Mononuclear cell (primary cell): Measurements from ENCODE around the gene DSC3. TPM values are rescaled to one million over a fixed set of nuclear protein-coding genes. Genes with fewer than 3 reads are reported as not detected.

Experiments used
- H3K27me3 ChIP-seq: 2 replicates; pipeline ENCODE4 v1.6.0; 2011; ENCODE audit warnings: low read length, control low read depth; ENCODE audit not compliant: insufficient read depth
- H3K4me1 ChIP-seq: 2 replicates; pipeline ENCODE4 v1.5.1; 2011; ENCODE audit warnings: mild to moderate bottlenecking, low read length, control low read depth; ENCODE audit not compliant: insufficient read depth
- H3K4me3 ChIP-seq: 2 replicates; pipeline ENCODE4 v1.5.1; 2011; ENCODE audit warnings: mild to moderate bottlenecking, low read length, moderate library complexity
- H3K9me3 ChIP-seq: 2 replicates; pipeline ENCODE4 v1.5.1; 2011; ENCODE audit warnings: low read depth, mild to moderate bottlenecking, control low read depth, low read length
- total RNA-seq: library from RNA; depleted of rRNA; stranded (reverse); fragments of >200 nt; gene quantifications from one replicate; pipeline ENCODE4 v1.2.3, GENCODE V29; 2012

The DSC3 gene
- total RNA-seq = under 0.01 TPM

DNA sequence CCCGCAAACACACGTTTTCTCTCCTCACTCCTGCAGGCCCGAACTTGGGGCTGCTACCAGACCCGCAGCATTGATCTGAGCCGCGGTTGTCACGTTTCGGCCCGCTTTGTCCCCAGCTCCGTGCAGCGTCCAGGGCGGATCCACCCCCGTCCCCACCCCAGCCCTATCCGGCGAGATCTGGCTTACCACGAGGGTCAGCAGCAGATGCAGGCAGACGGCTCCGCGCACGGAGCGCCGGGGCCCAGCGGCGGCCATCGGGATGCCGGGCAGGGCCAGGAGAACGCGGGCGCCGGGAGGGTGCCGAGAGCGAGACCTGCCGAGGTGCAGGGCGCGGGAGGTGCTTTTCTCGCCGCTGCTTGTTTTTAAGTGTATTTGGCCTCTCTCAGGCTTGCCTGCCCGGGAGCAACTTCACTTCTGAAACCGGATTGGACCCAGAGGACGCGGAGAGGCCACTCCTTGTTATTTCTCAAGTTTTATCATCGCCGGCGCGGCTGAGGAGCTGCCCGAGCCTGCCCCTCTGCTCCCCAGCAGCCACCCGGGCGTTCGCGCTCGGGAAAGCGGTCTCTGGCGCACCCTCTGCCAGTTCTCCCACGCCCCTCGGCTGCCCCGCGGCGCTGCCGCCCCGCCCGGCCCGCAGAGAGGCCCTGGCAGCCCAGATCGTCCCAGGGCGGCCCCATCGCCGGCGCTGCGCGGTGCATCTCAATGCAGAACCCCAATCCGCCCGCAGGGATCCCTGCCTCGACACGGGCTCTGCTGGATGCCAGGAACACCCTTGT is at the start of gene DSC3:
DSC3 (minus strand) TSS at position 337 of the 776 bp plus-strand sequence; CDS start at position 255, 82 bp downstream.
- H3K4me1 ChIP-seq = no peaks in the 10 kb centered on the region
- H3K9me3 ChIP-seq = no peaks in the 10 kb centered on the region
- H3K27me3 ChIP-seq = peaks cover 61% of the 10 kb centered on the region
- no peak within 1 kb of the TSS for H3K4me3 ChIP-seq

DNA sequence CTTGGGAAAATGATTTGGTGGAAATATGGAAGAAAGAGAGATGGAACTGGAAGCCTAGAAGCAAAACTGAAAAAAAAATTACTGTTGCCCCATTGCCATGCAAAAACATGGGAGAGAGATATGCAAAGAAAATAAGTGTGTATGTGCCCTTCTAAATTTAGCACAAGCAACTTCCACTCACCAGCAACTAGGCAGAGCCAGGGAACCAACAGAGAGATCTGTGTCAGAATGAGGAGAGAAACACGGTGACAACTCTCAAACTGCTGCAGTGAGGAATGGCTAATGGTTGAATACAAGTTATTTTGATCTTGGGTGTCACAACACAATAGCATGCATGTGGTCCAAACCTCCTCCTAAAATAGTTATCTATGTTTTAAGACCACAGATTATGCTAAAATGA is 48.8 kb upstream of the DSC3 start:
- Histone ChIP-seq H3K9me3 (no peaks in the 10 kb centered on the region), H3K27me3 (no peaks in the 10 kb centered on the region), H3K4me1 (no peaks in the 10 kb centered on the region), H3K4me3 (no peak overlapping the region)

DNA sequence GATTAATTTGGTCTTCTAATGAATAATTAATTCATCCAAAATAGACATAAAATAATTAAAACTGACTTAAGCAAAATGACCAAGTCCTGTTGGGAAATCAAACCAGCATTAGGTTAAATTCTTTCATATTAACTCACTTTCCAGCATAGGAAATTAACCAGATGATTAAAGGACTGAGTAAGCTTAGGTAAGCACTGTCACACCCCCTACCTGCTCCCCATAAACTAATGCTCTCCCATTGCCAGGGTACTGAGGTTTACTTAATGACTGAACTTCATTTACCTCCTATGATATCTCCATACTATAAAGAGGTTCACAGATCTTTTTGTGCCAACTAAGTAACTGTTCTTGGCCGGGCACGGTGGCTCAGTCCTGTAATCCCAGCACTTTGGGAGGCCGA is 46.0 kb upstream of the DSC3 start:
- Histone ChIP-seq H3K4me1 (no peaks in the 10 kb centered on the region), H3K9me3 (no peaks in the 10 kb centered on the region), H3K4me3 (no peak overlapping the region), H3K27me3 (no peaks in the 10 kb centered on the region)

DNA sequence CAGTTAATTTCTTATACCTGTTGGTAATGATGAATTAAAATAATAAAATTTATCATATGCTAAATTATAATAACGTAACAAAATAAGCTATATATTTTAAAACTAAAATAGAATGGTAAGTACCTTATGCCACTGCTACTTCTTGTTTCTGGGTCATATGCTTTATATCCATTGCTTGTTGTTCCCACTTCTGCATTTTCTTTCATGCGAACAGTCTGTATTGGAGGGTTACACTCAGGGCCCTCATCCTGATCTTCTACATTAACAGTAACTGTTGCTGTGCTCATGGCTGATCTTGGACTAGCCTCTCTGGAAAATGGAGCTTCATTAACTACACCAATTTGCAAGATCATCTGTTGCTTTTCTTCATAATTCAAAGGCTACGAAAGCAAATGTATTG is 37.4 kb upstream of the DSC3 start:
- Histone ChIP-seq H3K9me3 (no peaks in the 10 kb centered on the region), H3K4me3 (no peak overlapping the region), H3K4me1 (no peaks in the 10 kb centered on the region), H3K27me3 (no peaks in the 10 kb centered on the region)

GRCh38 chr18:31077878-31078277 is 35.3 kb upstream of the DSC3 start:
- Histone ChIP-seq H3K4me1 (no peaks in the 10 kb centered on the region), H3K27me3 (no peaks in the 10 kb centered on the region), H3K9me3 (no peaks in the 10 kb centered on the region), H3K4me3 (no peak overlapping the region)

GRCh38 chr18:31072175-31072574 is 29.6 kb upstream of the DSC3 start:
- Histone ChIP-seq H3K9me3 (no peaks in the 10 kb centered on the region), H3K4me1 (no peaks in the 10 kb centered on the region)

GRCh38 chr18:31070206-31070605 is 27.7 kb upstream of the DSC3 start:
- no peaks in the 10 kb centered on the region for H3K27me3 ChIP-seq
- H3K4me3 ChIP-seq = no peak overlapping the region
- H3K9me3 ChIP-seq = no peaks in the 10 kb centered on the region
- no peaks in the 10 kb centered on the region for H3K4me1 ChIP-seq

More at GRCh38 chr18:31072175-31072574, 29.6 kb upstream of the DSC3 start:
- no peak overlapping the region for H3K4me3 ChIP-seq
- H3K27me3 ChIP-seq = no peaks in the 10 kb centered on the region

- Histone ChIP-seq H3K4me1 (no peaks in the 10 kb centered on the region), H3K4me3 (no peak overlapping the region), H3K27me3 (no peaks in the 10 kb centered on the region), H3K9me3 (no peaks in the 10 kb centered on the region)
Measured at GRCh38 chr18:31066266-31066665, 23.7 kb upstream of the DSC3 start.

- Histone ChIP-seq H3K4me3 (no peak overlapping the region), H3K4me1 (no peaks in the 10 kb centered on the region), H3K27me3 (no peaks in the 10 kb centered on the region), H3K9me3 (no peaks in the 10 kb centered on the region)
Measured at GRCh38 chr18:31065036-31065773, 22.7 kb upstream of the DSC3 start.

DNA sequence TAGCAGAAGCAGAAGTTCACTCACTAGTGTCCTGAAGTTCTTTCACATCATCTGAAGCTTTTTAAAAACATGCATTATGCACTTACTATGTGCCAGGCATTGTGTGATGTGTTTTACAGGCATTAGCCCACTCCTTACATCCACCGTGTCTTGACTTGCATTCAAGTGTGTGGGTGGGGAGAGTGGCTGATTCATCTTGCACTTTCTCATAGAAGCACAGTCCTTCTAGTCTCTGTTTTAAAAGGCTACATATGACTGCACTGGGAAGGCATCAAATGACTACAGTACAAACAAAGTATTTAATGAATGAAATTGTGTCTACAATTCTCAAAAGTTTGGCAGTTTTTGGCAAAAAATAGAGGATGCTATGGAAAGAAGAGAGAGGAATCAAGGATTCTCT is 21.6 kb upstream of the DSC3 start:
- Histone ChIP-seq H3K4me1 (no peaks in the 10 kb centered on the region), H3K4me3 (no peak overlapping the region), H3K9me3 (no peaks in the 10 kb centered on the region), H3K27me3 (no peaks in the 10 kb centered on the region)

DNA sequence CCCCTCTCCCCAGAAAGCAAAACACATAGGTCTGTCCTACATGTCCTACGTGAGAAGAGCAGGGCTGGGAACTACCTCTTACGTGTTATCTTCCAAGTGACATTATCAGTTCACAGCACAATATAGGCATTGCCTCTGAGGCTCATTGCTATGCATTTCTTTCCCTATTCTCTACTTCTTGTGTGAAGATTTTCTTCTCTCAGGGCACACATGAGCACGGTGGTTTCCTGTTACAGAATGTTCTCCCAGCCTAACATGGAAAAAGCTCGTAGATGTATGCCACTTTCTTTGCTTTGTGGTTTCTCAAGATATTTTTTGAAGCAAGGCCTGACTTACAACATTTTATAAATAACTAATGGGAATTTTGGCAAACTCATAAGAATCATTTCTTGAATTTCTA is 19.4 kb upstream of the DSC3 start:
- Histone ChIP-seq H3K4me3 (no peak overlapping the region), H3K27me3 (no peaks in the 10 kb centered on the region), H3K4me1 (no peaks in the 10 kb centered on the region), H3K9me3 (no peaks in the 10 kb centered on the region)

GRCh38 chr18:31058897-31059296 is 16.4 kb upstream of the DSC3 start:
- H3K27me3 ChIP-seq = no peaks in the 10 kb centered on the region
- no peaks in the 10 kb centered on the region for H3K4me1 ChIP-seq
- H3K9me3 ChIP-seq = no peaks in the 10 kb centered on the region
- H3K4me3 ChIP-seq = no peak overlapping the region

- no peaks in the 10 kb centered on the region for H3K27me3 ChIP-seq
- no peak overlapping the region for H3K4me3 ChIP-seq
- no peaks in the 10 kb centered on the region for H3K9me3 ChIP-seq
- no peaks in the 10 kb centered on the region for H3K4me1 ChIP-seq
Measured at GRCh38 chr18:31057917-31058316, 15.4 kb upstream of the DSC3 start.

- no peak overlapping the region for H3K4me3 ChIP-seq
- H3K9me3 ChIP-seq = no peaks in the 10 kb centered on the region
- no peaks in the 10 kb centered on the region for H3K4me1 ChIP-seq
- H3K27me3 ChIP-seq = no peaks in the 10 kb centered on the region
Measured at GRCh38 chr18:31057051-31057450, 14.5 kb upstream of the DSC3 start.

GRCh38 chr18:31056296-31056695 is 13.8 kb upstream of the DSC3 start:
- H3K4me3 ChIP-seq = no peak overlapping the region
- H3K27me3 ChIP-seq = no peaks in the 10 kb centered on the region
- H3K4me1 ChIP-seq = no peaks in the 10 kb centered on the region
- H3K9me3 ChIP-seq = no peaks in the 10 kb centered on the region

- Histone ChIP-seq H3K9me3 (no peaks in the 10 kb centered on the region), H3K27me3 (peaks cover under 1% of the 10 kb centered on the region), H3K4me1 (no peaks in the 10 kb centered on the region), H3K4me3 (no peak overlapping the region)
Measured at GRCh38 chr18:31050635-31051034, 8.1 kb upstream of the DSC3 start.
